Activated CD8-positive, alpha-beta memory T cell treated with anti-CD3 and anti-CD28 coated beads for 1 hour (primary cell): ENCODE results near the gene KIF1B.
"Not testable (repeated sequence)": the region's sequence is repeated elsewhere in the genome, so short reads cannot be mapped to it uniquely, and the experiment has no call there.

Source experiments
- DNase-seq, 2 donors: peaks; one replicate each; pipeline ENCODE4 v3.0.0-alpha.2; 2020; ENCODE audit warnings: low read depth in 1 of 2; ENCODE audit errors: extremely low read depth in 1 of 2

The KIF1B gene

DNA sequence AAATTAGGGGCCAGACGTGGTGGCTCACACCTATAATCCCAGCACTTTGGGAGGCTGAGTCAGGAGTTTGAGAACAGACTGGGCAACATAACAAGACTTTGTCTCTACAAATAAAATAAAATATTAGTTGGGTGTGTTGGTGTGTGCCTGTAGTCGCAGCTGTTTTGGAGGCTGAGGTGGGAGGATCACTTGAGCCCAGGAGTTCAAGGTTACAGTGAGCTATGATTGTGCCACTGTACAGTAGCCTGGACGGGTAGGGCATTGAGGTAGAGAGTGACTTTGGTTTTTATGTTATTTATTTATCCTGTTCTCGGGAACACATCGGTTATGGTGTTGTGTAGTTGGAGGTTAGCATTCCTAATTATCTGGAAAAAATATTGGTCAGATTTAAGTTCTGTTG lies 19.5 kb downstream of the KIF1B start:
- DNase-seq, result no peak

DNA sequence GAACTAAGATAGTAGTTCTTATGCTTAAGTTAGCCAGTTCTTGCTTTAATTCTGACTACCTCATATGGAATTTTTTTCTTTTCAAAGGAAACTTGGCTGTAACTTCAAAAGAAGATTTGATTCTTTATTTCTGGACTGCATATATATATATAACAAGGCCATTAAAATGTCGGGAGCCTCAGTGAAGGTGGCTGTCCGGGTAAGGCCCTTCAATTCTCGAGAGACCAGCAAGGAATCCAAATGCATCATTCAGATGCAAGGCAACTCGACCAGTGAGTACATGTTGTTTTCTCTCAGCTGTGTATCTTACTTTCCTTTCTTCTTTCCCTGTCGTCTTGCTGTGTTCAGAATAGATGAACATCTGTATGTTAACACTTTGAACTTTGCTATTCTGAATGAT lies 21.8 kb downstream of the KIF1B start:
- no peak for DNase-seq

DNA sequence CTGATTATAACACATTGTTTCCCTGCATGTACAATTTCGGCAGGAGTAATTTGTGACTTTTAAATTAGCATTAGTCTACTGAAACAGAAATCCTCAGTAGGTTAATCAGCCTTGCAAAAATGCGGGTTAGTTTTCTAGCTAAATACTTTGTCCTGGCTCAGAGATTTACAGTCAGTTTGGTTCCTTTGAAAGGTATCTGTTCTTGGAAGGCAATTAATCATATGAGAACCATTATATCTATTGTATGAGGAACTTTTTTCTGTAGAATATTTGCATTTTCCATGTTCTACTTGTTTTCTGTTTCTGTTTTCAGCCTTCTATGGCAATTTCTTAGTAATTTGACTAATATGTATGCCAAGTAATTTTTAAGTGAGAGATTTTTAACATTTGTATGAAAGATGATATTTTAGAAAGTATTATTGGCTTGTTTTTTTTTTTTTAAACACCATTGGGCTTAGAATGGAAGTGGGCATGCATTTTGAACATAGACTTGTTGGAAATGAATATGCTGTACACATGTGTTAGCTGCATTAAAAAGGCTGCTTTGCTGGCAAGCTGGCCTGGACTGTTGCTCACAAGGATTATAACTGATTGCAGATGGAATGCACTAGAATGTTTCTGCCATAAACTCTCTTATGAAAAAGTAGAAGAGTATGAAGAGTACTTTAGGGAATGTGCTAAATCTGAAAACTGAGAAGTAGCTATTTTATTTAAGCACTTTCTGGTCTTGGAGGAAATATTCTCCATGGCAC lies 26.2 kb downstream of the KIF1B start:
- DNase-seq, result no peak

DNA sequence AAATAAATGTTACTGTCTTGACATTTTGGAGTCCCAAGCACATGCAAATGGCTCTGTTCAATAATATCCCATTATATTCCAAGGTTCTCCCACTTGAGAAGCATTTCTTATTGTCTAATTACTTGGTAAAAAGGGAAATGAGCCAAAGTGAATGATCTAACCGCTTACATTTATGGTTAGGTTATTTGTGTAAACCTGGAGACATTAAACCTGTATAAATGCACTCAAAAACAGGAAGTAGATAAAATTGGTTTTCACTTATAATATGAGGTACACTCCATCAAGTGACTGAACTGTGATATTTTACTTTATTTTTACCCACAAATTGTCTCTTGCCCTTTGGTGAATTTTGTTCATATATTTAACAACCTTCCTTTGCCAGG lies 26.8 kb downstream of the KIF1B start:
- no peak for DNase-seq

DNA sequence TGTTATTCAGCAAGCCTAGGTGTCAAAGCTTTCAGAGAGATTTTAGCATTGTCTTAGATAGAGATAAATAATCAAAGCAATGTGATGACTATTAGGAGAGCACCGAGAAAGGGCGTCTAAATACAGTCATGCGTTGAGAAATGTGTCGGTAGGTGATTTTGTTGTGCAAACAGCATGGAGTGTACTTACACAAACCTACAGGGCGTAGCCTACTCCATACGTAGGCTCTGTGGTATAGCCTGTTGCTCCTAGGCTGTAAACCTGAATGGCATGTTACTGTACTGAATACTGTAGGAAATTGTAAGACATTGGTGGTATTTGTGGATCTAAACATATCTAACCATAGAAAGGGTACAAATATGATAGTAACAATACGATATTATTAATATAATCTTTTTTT lies 31.8 kb downstream of the KIF1B start:
- DNase-seq, result no peak

DNA sequence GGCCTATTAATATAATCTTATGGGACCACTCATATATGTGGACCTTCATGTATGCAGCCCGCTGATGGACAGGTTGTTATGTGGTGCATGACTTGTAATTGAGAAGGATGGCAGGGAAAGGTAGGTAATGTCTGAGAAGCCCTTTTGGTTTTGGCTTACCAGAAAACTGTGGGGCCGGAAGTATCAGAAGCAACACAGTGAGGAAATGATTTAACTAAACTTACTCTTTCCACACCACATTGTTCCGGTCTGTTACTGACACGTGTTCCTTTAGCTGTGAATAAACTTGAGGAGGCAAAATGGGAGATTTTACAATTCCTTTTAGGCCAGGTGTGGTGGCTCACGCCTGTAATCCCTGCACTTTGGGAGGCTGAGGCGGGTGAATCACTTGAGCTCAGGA lies 32.4 kb downstream of the KIF1B start:
- DNase-seq, result no peak

DNA sequence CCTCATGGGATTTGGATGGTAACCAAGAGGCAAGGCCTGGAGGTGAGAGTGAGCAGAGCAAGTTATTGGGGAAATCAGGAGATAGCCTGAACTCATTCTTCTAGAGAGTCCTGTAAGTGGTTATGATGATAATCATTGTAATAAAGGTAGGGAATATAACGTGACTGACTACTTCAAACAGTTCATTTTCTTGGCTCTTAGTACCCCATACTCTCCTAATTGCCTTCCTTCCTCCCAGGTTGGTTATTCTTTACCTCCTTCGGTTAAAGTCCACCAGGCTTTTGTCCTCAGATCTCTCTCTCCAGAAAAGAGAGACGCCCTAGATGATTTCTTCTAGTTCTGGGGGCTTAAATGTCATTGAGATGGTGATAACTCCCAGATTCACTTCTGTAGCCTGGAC lies 35.3 kb downstream of the KIF1B start:
- DNase-seq, result no peak

DNA sequence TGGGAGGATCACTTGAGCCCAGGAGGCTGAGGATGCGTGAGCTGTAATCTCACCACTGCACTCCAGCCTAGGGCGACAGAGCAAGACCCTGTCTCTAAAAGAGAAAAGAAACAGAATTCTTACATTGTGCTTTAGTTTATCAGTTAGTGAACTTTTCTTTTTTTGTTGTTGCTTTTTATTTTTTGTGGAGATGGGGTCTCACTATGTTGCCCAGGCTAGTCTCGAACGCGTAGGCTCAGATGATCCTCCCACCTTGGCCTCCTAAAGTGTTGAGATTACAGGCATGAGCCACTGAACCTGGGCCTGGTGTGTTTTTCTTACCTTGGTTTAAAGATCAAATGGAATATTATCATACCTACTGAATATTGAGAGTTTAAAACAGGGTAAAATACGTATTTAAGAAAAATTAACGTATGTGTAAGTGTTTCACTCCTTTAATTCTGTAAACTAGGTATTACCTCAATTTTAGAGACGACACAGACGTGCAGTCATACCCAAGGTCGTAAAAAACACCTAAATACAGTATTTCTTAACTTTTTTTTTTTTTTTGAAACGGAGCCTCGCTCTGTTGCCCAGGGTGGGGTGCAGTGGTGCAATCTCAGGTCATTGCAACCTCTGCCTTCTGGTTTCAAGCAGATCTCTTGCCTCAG lies 39.6 kb downstream of the KIF1B start:
- DNase-seq, result no peak

DNA sequence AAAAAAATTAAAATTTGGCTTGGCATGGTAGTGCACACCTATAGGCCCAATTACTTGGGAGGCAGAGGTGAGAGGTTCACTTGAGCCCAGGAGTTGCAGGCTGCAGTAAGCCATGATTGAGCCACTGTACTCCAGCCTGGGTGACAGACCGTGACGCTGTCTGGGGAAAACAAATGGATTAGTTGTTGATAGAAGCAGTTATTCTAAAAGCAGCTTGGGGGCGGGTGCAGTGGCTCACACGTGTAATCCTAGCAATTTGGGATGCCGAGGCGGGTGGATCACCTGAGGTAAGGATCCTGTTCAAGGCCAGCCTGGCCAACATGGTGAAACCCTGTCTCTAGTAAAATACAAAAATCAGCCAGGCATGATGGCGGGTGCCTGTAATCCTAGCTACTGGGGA lies 40.3 kb downstream of the KIF1B start:
- DNase-seq, result no peak

DNA sequence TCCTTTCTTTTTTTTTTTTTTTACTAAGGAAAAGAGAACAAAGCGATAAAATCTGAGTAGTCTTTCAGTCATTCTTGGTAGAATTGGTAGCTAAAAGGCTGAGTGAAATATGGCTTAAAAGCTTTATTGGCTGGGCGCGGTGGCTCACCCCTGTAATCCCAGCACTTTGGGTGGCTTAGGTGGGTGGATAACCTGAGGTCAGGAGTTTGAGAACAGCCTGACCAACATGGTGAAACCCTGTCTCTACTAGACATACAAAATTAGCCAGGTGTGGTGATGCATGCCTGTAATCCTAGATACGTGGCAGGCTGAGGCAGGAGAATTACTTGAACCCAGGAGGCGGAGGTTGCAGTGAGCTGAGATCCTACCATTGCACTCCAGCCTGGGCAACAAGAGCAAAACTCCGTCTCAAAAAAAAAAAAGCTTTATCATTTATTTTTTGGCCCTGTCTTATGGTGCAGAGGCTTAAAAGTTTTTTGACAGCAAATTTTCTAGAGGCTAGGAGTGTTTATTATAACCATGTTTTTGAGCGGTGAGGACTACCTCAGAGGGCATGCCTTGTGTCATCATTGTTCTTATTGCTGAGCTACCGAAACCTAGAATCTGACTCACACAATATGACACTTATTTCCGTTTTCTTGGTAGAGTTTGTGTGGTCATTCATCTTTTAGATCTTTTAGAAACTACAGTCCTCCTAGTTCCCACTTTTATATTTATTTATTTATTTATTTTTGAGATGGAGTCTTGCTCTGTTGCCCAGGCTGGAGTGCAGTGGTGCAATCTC lies 41.1 kb downstream of the KIF1B start:
- DNase-seq, result not testable (repeated sequence)

DNA sequence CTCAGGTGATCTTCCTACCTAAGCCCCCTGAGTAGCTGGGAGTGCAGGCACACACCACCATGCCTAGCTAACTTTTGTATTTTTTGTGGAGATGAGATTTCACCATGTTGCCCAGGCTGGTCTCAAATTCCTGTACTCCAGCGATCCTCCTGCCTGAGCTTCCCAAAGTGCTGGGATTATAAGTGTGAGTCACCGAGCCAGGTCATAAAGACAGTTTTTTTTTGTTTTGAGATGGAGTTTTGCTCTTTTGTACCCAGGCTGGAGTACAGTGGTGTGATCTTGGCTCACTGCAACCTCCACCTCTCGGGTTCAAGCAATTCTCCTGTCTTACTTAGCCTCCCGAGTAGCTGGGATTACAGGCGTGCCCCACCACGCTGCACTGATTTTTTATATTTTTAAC lies 42.1 kb downstream of the KIF1B start:
- DNase-seq, result no peak

DNA sequence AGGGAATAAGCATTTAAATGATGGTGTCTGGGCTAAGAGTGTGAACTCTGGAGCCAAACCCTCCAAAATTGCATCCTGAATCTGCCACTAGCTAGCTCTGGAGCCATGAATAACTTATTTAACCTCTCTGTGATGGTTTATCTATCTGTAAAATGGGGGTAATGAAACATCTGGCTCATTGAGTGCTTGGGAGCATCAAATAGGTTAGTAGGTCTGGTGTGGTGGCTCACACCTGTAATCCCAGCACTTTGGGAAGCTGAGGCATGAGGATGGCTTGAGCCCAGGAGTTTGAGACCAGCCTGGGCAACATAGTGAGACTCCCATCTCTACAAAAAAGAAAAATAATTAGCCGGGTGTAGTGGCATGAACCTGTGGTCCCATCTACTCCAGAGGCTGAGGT lies 42.8 kb downstream of the KIF1B start:
- DNase-seq, result no peak

DNA sequence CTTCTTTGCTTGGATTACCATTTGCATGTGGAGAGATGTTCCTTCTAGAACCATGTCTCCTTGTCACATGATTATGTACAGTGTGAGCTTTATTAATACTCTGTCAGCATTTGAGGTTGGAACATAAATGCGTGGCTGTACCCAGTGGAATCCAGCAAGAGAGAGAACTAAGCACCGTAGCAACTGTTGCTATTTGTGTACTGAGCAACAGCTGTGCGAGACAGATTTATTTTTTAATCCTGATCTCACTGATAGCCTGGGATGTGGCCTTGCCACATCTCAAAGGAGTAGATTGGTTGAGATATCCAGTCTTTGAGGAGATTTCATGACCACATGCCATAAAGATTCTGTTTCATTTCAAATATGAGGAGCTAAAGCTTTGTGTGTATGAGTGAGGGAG lies 43.4 kb downstream of the KIF1B start:
- DNase-seq, result no peak

DNA sequence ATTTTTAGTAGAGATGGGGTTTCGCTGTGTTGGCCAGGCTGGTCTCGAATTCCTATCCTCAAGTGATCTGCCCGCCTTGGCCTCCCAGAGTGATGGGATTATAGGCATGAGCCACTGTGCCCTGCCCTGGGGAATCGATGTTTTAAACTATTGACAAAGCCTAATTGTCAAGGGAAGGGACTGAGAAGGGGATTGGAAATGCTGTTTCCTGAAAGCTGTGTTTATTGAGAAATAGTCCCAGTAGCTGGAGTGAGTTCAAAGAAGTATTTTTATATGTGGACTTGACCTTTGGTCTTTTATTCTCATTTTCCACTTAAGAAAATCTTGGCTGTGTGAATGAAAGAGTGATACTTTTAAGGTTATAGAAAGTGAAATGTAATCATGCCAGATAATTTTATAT lies 47.5 kb downstream of the KIF1B start:
- no peak for DNase-seq

DNA sequence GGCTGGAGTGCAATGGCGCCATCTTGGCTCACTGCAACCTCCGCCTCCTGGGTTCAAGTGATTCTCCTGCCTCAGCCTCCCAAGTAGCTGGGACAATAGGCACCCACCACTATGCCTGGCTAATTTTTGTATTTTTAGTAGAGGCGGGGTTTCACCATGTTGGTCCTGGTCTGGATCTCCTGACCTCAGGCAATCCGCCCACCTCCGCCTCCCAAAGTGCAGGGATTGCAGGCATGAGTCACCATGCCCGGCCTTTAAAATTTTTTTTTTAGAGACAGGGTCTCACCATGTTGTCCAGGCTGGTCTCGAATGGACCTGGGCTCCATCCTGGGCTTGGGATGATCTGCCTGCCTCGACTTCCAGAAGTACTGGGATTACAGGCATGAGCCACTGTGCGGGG lies 49.2 kb downstream of the KIF1B start:
- not testable (repeated sequence) for DNase-seq

DNA sequence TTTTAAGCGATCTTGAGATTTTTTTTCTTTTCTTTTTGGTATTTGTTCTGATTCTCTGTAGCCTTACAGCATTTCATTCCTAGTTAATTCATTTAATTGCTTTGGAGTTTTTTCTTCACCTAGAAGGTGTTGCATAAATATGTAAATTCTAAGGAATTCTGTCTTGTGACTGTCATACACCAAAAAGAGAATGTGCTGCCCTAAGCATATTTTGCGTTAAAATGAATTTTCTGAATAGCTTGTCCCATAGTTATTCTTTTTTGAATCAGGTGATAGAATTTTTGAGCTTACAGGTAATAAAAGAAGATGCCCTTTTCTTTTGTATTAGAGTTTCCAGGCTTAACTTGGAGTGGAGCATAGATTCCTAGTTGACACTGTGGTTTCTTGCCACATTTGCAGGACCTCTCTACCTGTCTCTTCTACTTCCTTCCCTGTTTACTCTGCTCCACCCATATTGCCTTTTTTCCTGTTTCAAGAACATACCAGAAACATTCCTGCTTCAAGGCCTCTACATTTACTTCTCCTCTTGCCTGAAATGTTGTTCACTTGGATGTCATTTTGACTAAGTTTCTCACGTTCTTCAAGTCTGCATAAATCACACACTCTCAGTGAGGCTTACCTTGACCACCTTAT lies 53.2 kb downstream of the KIF1B start:
- DNase-seq, result no peak

DNA sequence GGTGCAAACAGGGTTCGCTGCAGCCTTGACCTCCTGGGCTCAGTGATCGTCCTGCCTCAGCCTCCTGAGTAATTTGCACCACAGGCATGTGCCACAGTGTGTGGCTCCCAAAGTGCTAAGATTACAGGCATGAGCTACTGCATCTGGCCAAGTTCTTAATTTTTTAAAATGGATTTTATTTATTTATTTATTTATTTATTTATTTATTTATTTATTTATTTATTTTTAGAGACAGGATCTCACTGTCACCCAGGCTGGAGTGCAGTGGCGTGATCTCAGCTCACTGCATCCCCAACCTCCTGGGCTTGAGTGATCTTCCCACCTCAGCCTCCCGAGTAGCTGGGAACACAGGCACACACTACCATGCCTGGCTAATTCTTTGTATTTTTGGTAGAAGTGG lies 54.7 kb downstream of the KIF1B start:
- no peak for DNase-seq

DNA sequence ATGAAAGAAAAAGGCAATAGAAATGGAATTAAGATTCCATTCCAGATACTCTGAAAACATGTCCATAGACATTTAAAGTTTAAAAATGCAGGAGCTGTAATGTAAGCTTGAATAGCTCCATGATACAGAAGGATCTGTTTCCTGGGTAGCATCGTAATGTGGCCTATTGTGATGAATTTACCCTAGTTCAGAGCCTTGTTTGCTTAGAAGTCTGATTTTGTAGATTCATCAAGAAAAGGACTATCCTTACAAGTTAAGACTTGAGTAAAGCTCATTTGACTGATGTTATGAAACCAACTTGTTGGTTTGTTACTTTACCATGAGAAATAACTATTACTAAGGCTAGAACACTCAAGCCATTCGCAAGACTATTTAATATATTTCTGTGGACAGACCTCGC lies 55.5 kb downstream of the KIF1B start:
- DNase-seq, result no peak

DNA sequence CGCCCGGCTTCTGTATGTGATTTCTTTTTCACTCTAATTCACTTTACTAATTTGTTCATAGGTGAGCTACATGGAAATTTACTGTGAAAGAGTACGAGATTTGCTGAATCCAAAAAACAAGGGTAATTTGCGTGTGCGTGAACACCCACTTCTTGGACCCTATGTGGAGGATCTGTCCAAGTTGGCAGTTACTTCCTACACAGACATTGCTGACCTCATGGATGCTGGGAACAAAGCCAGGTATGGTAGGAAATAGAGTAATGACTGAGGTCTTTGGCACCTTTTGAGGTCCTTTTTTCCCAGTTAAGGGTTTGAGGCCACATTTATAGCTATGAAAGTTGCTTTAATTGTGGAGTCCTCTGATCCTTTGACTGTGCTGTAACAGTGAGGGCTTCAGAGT lies 56.9 kb downstream of the KIF1B start:
- DNase-seq, result no peak

DNA sequence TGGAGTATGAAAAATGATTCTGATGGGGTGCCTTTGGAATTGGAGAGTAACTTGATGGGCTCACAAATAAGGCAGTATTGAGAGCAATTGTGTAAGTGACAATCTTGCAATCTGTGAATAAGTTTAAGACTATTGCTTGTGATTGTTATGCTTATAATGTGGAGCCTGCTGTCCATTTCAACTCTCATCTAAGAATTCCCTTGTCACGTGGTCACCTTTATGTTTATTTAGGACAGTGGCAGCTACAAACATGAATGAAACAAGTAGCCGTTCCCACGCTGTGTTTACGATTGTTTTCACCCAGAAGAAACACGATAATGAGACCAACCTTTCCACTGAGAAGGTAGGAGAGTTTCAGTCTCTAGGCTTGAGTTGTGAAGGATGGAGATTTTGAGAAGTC lies 57.6 kb downstream of the KIF1B start:
- no peak for DNase-seq

DNA sequence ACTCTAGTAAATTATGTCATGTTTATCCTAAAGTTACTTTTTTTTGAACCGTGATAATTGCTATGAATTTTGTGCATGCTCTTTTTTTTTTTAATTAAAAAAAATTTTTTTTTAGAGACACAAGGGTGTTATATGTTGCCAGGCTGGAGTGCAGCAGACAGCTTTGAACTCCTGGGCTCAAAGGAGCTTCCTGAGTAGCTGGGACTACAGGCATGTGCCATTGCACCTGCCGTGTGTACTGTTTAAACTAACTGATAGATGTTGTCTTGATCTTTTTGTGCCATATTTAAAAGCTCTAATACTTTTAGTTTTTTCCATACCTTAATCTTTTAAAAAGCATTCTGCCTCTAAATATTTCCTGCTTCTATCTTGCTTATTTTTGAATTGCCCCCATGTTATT lies 60.7 kb downstream of the KIF1B start:
- no peak for DNase-seq

DNA sequence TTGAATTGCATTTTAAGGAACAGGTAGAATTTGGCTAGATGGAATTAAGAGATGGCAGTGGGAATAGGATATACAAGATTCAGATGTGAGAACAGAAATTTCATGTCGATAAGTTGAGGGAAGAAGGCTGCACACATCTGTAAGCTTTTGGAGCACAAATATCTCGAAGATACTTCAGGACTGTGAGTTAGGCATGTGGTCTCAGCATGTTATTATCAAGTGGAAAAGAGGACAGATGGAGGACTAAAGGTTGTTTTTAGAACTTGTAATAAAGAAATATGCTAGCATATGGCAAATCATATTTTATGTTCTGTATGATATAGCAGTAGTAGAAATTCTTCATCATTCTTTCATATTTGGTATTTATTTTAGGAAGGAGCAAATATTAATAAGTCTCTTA lies 61.5 kb downstream of the KIF1B start:
- no peak for DNase-seq
